H1 (cell line): ENCODE results near the gene ACTBL2. TPM values are rescaled to one million over a fixed set of nuclear protein-coding genes. Genes with fewer than 3 reads are reported as not detected.

ENCODE experiments used
- BCL11A ChIP-seq, 2 experiments: IDR thresholded peaks; one replicate each; pipeline ENCODE4 v1.6.1; 2011; ENCODE audit warnings: low read depth in 2 of 2, low read length in 2 of 2, mild to moderate bottlenecking in 2 of 2
- CTCF ChIP-seq, 3 experiments: IDR thresholded peaks; 1 replicate in 2 of 3; 2 replicates in 1 of 3; pipeline versions ENCODE4 v1.5.1 to v1.6.1; 2011; ENCODE audit warnings: low read length in 3 of 3, mild to moderate bottlenecking in 3 of 3, inconsistent platforms in 2 of 3, low read depth in 1 of 3, moderate library complexity in 1 of 3; ENCODE audit not compliant: insufficient read depth in 1 of 3; ENCODE audit errors: control extremely low read depth in 1 of 3
- EP300 ChIP-seq, 2 experiments: IDR thresholded peaks; 1 replicate in 1 of 2; 2 replicates in 1 of 2; pipeline ENCODE4 v1.6.1; 2011 to 2012; ENCODE audit warnings: low read depth in 2 of 2, low read length in 2 of 2, mild to moderate bottlenecking in 2 of 2, borderline replicate concordance in 1 of 2, inconsistent platforms in 1 of 2, moderate library complexity in 1 of 2
- GABPA ChIP-seq: IDR thresholded peaks from 2 replicates; pipeline ENCODE4 v1.6.1; 2011; ENCODE audit warnings: mild to moderate bottlenecking, low read length, moderate library complexity, borderline replicate concordance; ENCODE audit not compliant: insufficient read depth
- SIN3A ChIP-seq, 2 experiments: IDR thresholded peaks in 1 of 2; conservative IDR thresholded peaks in 1 of 2; 2 replicates each; pipeline ENCODE4 v1.6.1; 2011 to 2012; ENCODE audit warnings: low read length in 2 of 2, improper control_type of control experiment in 1 of 2, low read depth in 1 of 2, mild to moderate bottlenecking in 1 of 2
- SP1 ChIP-seq: IDR thresholded peaks from 2 replicates; pipeline ENCODE4 v1.6.1; 2011; ENCODE audit warnings: low read depth, low read length
- polyA plus RNA-seq, 7 experiments: library from polyadenylated mRNA; depleted of rRNA in 3 of 7; stranded (reverse) in 5 of 7; unstranded in 2 of 7; fragments of >200 nt in 5 of 7; fragments of 200-250 nt in 2 of 7; gene quantifications; 1 replicate in 5 of 7; 2 replicates in 1 of 7; 4 replicates in 1 of 7; pipeline versions ENCODE4 v1.2.1 to v1.2.3, GENCODE V29; 2011 to 2013; ENCODE audit warnings: missing spikeins in 2 of 7, mixed read lengths in 2 of 7
- total RNA-seq: library from RNA; stranded (reverse); fragmentation: NEBNext Ultra II Directional; extraction: Animal tissue kit (Norgen Biotek cat#: 25700); gene quantifications from 2 replicates; pipeline ENCODE4 v1.2.1, GENCODE V29; 2021

Gene ACTBL2
- total and polyA plus RNA-seq, 2 of the 8 experiments (the other 6 are each of a cell fraction or from before 2014, with no cell fraction given) = not detected

DNA sequence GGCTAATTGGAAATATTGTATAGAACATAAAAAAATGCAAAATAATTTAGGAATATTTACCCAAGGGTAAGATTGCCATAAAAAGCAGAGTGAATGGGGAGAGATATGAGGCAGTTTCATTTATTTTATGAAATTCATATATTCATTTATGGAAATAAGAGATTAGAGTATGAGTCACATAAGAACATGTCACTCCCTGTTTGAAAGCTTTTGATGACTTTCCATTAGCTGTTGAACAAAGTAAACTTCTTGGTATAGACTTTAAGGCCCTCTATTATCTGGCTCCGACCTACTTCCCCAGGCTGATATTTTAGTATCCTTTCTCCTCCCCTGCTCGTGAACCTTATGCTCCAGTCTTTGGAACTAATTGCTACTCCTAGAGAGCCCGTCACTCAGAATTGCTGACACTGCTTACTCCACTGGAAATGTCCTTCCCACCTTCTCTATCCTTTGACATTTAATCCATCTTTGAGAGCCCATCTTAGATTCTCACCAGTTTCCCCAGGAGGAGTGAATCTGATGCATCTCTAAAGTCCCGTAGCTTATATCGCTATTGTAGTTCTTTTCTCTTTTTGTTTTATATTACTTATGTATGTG lies 8.9 kb upstream of the ACTBL2 start (continued):
- TF ChIP-seq EP300 (IDR thresholded peaks at IDR 0.05; ENCODE audit: borderline replicate concordance in 1 of 2, low read depth in 2 of 2, low read length in 2 of 2) = no peak
- TF ChIP-seq SIN3A (conservative IDR thresholded peaks at IDR 0.05 in 1 of 2, IDR thresholded peaks at IDR 0.05 in 1 of 2; ENCODE audit: low read depth in 1 of 2, low read length in 2 of 2) = no peak
- TF ChIP-seq SP1 = no peak
- TF ChIP-seq CTCF (IDR thresholded peaks at IDR 0.05; ENCODE audit: control extremely low read depth in 1 of 3, insufficient read depth in 1 of 3, low read depth in 1 of 3, low read length in 3 of 3) = no peak
- no peak for TF ChIP-seq BCL11A (IDR thresholded peaks at IDR 0.05; ENCODE audit: low read depth in 2 of 2, low read length in 2 of 2)
- TF ChIP-seq GABPA = no peak
